ENCODE measurements around the gene RNASE8.

RNASE8 gene

GRCh38 chr14:21093769-21094681 lies 36.4 kb downstream of the RNASE8 start:
- DNase-seq, result no peak

- DNase-seq, result no peak
These were observed 38.0 kb downstream of the RNASE8 start for GRCh38 chr14:21095430-21096205.

- no peak for DNase-seq
These were observed 38.8 kb downstream of the RNASE8 start for GRCh38 chr14:21096438-21096837.

- DNase-seq, result no peak
These were observed 39.5 kb downstream of the RNASE8 start for GRCh38 chr14:21096978-21097635.

GRCh38 chr14:21097636-21098075 lies 40.0 kb downstream of the RNASE8 start:
- no peak for DNase-seq

GRCh38 chr14:21098076-21098891 lies 40.7 kb downstream of the RNASE8 start, which contains the start of gene ZNF219:
ZNF219 (minus strand) TSS chr14:21098655; CDS start chr14:21093591, 5,064 bp downstream.
- no peak for DNase-seq

GRCh38 chr14:21098892-21099595 lies 41.4 kb downstream of the RNASE8 start:
- DNase-seq, result no peak

- DNase-seq, result no peak
These were observed 42.0 kb downstream of the RNASE8 start for GRCh38 chr14:21099596-21099985.

- DNase-seq, result no peak
These were observed 43.3 kb downstream of the RNASE8 start, which contains the start of gene TMEM253 for GRCh38 chr14:21100931-21101330. TMEM253 (plus strand) TSS chr14:21101066; CDS start chr14:21101344, 278 bp downstream.

GRCh38 chr14:21101802-21102413 lies 44.3 kb downstream of the RNASE8 start:
- no peak for DNase-seq

- DNase-seq, result no peak
These were observed 45.1 kb downstream of the RNASE8 start for GRCh38 chr14:21102521-21103410.

- no peak for DNase-seq
These were observed 45.7 kb downstream of the RNASE8 start for GRCh38 chr14:21103411-21103709.

- peak; percentile 92 for DNase-seq
These were observed 46.3 kb downstream of the RNASE8 start for GRCh38 chr14:21103710-21104447.

GRCh38 chr14:21104448-21105060 lies 46.9 kb downstream of the RNASE8 start:
- DNase-seq, result peak; percentile 39

GRCh38 chr14:21105095-21105494 lies 47.5 kb downstream of the RNASE8 start:
- DNase-seq, result no peak

GRCh38 chr14:21106176-21106497 lies 48.5 kb downstream of the RNASE8 start:
- no peak for DNase-seq

GRCh38 chr14:21106498-21107282 lies 49.1 kb downstream of the RNASE8 start:
- DNase-seq, result peak; percentile 28

- no peak for DNase-seq
These were observed 49.7 kb downstream of the RNASE8 start for GRCh38 chr14:21107283-21107800.
